ENCODE measurements around the gene WNK1. TPM values are rescaled to one million over a fixed set of nuclear protein-coding genes. Genes with fewer than 3 reads are reported as not detected.
"Not testable (repeated sequence)": the region's sequence is repeated elsewhere in the genome, so short reads cannot be mapped to it uniquely, and the experiment has no call there.

The WNK1 gene
- total RNA-seq, 1 donor from 2014 or later, result 333 TPM

GRCh38 chr12:843609-844008 is 91.2 kb downstream of the WNK1 start:
- intact Hi-C loops (cut with micrococcal nuclease), result no loop called here
- ATAC-seq, result no peak
- DNase-seq, result no peak

GRCh38 chr12:846421-846820 is 94.0 kb downstream of the WNK1 start:
- DNase-seq (no peak), ATAC-seq (no peak)
- intact Hi-C loops (cut with micrococcal nuclease), result no loop called here

- ATAC-seq, result no peak
- intact Hi-C loops (cut with micrococcal nuclease), result no loop called here
- DNase-seq, result no peak
These were observed 95.9 kb downstream of the WNK1 start for GRCh38 chr12:848173-848865.

GRCh38 chr12:848882-849527 is 96.6 kb downstream of the WNK1 start:
- ATAC-seq (no peak), DNase-seq (no peak)
- intact Hi-C loops (cut with micrococcal nuclease), result no loop called here

GRCh38 chr12:849733-850437 is 97.5 kb downstream of the WNK1 start:
- DNase-seq; intact Hi-C loops (cut with micrococcal nuclease); ATAC-seq: not testable (repeated sequence)

- DNase-seq, result no peak
- intact Hi-C loops (cut with micrococcal nuclease), result no loop called here
- ATAC-seq, result peak; percentile 19
These were observed 99.0 kb downstream of the WNK1 start for GRCh38 chr12:851343-851742.

GRCh38 chr12:851913-852312 is 99.5 kb downstream of the WNK1 start:
- intact Hi-C loops (cut with micrococcal nuclease), result no loop called here
- peak; percentile 21 for ATAC-seq
- DNase-seq, result no peak

GRCh38 chr12:852864-853263 is 100.5 kb downstream of the WNK1 start:
- ATAC-seq (no peak), DNase-seq (no peak)
- intact Hi-C loops (cut with micrococcal nuclease), result no loop called here

- DNase-seq (no peak), ATAC-seq (peak; percentile 22)
- intact Hi-C loops (cut with micrococcal nuclease), result no loop called here
These were observed 105.2 kb downstream of the WNK1 start for GRCh38 chr12:857611-858010.

GRCh38 chr12:862303-862911 is 110.0 kb downstream of the WNK1 start:
- intact Hi-C loops (cut with micrococcal nuclease), result no loop called here
- DNase-seq, result no peak
- ATAC-seq, result no peak

DNA sequence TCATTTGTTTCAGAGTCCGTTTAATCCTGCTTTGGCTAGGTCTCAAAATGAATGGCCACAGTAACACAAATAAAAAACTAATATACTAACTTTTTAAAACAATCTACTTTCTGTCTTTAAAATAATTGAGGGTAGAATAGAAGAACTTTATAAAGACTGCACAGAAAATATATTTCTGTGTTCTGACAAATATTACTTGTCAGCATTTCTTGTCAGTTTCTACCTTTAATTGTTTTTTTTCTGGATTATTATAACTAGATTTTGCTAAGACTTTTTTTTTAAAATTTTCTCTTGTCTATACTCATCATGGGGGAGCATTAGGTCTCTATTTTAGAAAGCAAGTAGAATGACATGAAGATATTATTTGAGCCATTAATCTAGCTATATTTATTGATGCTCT is 110.9 kb downstream of the WNK1 start:
- ATAC-seq (no peak), DNase-seq (no peak)
- intact Hi-C loops (cut with micrococcal nuclease), result no loop called here

DNA sequence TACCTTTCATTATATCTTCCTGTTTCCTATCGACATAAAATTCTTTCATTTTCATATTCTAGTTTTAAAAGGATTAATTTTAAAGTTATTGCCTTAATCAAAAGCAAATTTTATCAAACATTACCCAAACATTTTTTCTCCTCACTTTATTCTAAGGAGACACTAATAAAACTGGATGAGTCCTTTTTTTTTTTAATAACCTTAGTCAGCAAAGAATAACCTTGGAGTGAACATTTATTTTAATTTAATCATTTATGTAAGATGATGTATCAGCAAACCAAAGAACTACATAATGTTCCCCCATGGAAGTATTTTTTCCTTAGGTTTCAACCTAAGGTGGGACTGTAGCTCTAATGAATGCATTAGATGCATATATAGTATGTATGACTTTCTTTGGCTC is 113.2 kb downstream of the WNK1 start:
- intact Hi-C loops (cut with micrococcal nuclease), result no loop called here
- ATAC-seq (no peak), DNase-seq (no peak)

GRCh38 chr12:867905-868304 is 115.5 kb downstream of the WNK1 start:
- ATAC-seq (peak; percentile 23), DNase-seq (no peak)
- intact Hi-C loops (cut with micrococcal nuclease), result no loop called here

DNA sequence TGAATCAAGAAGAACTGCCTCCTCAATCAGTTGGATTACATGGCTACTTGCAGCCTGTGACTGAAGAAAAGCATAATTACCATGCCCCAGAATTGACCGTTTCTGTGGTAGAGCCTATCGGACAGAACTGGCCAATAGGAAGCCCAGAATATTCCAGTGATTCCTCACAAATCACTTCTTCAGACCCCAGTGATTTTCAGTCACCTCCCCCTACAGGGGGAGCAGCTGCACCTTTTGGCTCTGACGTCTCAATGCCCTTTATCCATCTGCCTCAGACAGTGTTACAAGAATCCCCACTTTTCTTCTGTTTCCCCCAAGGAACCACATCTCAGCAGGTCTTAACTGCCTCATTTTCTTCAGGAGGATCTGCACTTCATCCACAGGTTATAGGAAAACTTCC is 116.3 kb downstream of the WNK1 start:
- intact Hi-C loops (cut with micrococcal nuclease), result no loop called here
- ATAC-seq (no peak), DNase-seq (no peak)

- no peak for DNase-seq
- intact Hi-C loops (cut with micrococcal nuclease), result no loop called here
- no peak for ATAC-seq
These were observed 118.0 kb downstream of the WNK1 start for GRCh38 chr12:870378-870777.

DNA sequence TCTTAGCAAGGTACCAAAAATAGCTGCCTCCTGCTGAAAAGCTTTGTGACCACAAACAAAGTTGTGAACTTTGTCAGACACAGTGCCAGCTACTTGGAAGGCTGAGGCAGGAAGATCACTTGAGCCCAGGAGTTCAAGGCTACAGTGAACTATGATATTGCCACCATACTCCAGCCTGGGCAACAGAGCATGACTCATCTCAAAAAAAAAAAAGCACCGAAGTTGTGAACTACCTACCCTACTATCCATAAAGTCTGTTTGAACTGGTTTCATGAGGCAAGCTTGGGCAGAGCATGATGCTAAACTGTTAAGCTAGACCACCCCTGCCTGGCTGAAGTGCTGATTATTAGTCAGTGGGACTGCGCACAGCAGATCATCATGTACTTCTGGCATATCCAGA is 121.6 kb downstream of the WNK1 start:
- intact Hi-C loops (cut with micrococcal nuclease), result no loop called here
- no peak for ATAC-seq
- no peak for DNase-seq

DNA sequence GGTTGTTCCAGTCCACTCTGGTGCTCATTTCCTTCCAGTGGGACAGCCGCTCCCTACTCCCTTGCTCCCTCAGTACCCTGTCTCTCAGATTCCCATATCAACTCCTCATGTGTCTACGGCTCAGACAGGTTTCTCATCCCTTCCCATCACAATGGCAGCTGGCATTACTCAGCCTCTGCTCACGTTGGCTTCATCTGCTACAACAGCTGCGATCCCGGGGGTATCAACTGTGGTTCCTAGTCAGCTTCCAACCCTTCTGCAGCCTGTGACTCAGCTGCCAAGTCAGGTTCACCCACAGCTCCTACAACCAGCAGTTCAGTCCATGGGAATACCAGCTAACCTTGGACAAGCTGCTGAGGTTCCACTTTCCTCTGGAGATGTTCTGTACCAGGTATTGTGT is 127.3 kb downstream of the WNK1 start:
- DNase-seq (no peak), ATAC-seq (no peak)
- intact Hi-C loops (cut with micrococcal nuclease), result no loop called here

- DNase-seq (no peak), ATAC-seq (no peak)
- intact Hi-C loops (cut with micrococcal nuclease), result no loop called here
These were observed 128.3 kb downstream of the WNK1 start for GRCh38 chr12:880656-881055.

- no peak for ATAC-seq
- intact Hi-C loops (cut with micrococcal nuclease), result no loop called here
- no peak for DNase-seq
These were observed 132.5 kb downstream of the WNK1 start for GRCh38 chr12:884746-885414.

- DNase-seq, result no peak
- intact Hi-C loops (cut with micrococcal nuclease), result no loop called here
- ATAC-seq, result no peak
These were observed 133.3 kb downstream of the WNK1 start for GRCh38 chr12:885701-886100.

Data from left ventricle myocardium superior (tissue), 1 donor.